ENCODE measurements around the gene SDK1.

DNA sequence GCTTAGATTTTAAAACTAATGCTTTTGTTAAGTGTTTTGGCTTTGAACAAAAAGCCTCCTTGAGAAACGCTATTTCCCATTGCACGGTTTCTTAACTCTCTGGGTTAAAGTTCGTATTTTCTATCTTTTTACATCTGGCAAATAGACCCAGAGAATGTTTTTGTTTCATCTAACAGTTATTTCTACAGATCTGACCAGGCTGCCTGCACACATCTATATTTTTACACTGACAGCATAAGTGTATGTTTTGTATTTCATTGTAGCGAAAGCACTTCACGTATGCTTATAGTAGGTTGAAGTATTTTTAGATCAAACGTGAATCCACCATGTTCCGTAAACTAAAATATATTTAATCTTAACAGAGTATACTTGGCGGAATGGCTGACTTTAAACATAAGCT is 477.3 kb downstream of the SDK1 start:
- TF ChIP-seq POLR2A (IDR thresholded peaks at IDR 0.05): no peak
- TF ChIP-seq, protein P1, sequence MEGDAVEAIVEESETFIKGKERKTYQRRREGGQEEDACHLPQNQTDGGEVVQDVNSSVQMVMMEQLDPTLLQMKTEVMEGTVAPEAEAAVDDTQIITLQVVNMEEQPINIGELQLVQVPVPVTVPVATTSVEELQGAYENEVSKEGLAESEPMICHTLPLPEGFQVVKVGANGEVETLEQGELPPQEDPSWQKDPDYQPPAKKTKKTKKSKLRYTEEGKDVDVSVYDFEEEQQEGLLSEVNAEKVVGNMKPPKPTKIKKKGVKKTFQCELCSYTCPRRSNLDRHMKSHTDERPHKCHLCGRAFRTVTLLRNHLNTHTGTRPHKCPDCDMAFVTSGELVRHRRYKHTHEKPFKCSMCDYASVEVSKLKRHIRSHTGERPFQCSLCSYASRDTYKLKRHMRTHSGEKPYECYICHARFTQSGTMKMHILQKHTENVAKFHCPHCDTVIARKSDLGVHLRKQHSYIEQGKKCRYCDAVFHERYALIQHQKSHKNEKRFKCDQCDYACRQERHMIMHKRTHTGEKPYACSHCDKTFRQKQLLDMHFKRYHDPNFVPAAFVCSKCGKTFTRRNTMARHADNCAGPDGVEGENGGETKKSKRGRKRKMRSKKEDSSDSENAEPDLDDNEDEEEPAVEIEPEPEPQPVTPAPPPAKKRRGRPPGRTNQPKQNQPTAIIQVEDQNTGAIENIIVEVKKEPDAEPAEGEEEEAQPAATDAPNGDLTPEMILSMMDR (IDR thresholded peaks at IDR 0.05): no peak
